SK-N-SH treated with all-trans-retinoic acid at 6 μM for 48 hours (cell line): ENCODE data around the gene DDX28.

ENCODE experiments used
- ATAC-seq: fragments of 200-7000 bp; cut with Tn5 transposase; 3 replicates; pipeline ENCODE4 v1.9.1; 2020; ENCODE audit warnings: mild to moderate bottlenecking, moderate library complexity
- ARNTL ChIP-seq: fragments of 450-650 bp; formaldehyde crosslinking; IDR thresholded peaks from 2 replicates; pipeline ENCODE4 v1.5.0; 2020; ENCODE audit warnings: low read depth, mild to moderate bottlenecking, moderate library complexity, borderline replicate concordance
- BACH2 ChIP-seq: fragments of 250-450 bp; sonication (Bioruptor Pico); IDR thresholded peaks from 2 replicates; pipeline ENCODE4 v1.9.0; 2021; ENCODE audit warnings: mild to moderate bottlenecking, borderline replicate concordance
- CSDC2 ChIP-seq: fragments of 250-450 bp; sonication (Bioruptor Pico); IDR thresholded peaks from 2 replicates; pipeline ENCODE4 v1.5.0; 2020; ENCODE audit warnings: mild to moderate bottlenecking, moderate library complexity
- ESRRG ChIP-seq: fragments of 250-450 bp; sonication (Bioruptor Pico); IDR thresholded peaks from 2 replicates; pipeline ENCODE4 v1.6.1; 2021; ENCODE audit warnings: mild to moderate bottlenecking
- GLIS3 ChIP-seq: fragments of 250-450 bp; sonication (Bioruptor Pico); IDR thresholded peaks from 2 replicates; pipeline ENCODE4 v1.5.0; 2020; ENCODE audit warnings: mild to moderate bottlenecking, moderate library complexity
- ISL1 ChIP-seq: fragments of 250-450 bp; sonication (Bioruptor Pico); IDR thresholded peaks from 2 replicates; pipeline ENCODE4 v2.1.2; 2022; ENCODE audit warnings: mild to moderate bottlenecking, moderate library complexity
- PATZ1 ChIP-seq: fragments of 250-450 bp; sonication (Bioruptor Pico); IDR thresholded peaks from 2 replicates; pipeline ENCODE4 v1.8.0; 2020; ENCODE audit warnings: mild to moderate bottlenecking, moderate library complexity, borderline replicate concordance
- POU6F1 ChIP-seq: fragments of 250-450 bp; sonication (Bioruptor Pico); IDR thresholded peaks from 2 replicates; pipeline ENCODE4 v1.8.0; 2021; ENCODE audit warnings: low read depth, mild to moderate bottlenecking, moderate library complexity, borderline replicate concordance
- RARB ChIP-seq: fragments of 250-450 bp; sonication (Bioruptor Pico); IDR thresholded peaks from 2 replicates; pipeline ENCODE4 v1.8.0; 2021; ENCODE audit warnings: mild to moderate bottlenecking, moderate library complexity
- SNAI2 ChIP-seq: fragments of 250-450 bp; sonication (Bioruptor Pico); IDR thresholded peaks from 2 replicates; pipeline ENCODE4 v1.5.0; 2020; ENCODE audit warnings: mild to moderate bottlenecking, moderate library complexity
- TCF4 ChIP-seq: fragments of 250-450 bp; sonication (Bioruptor Pico); IDR thresholded peaks from 2 replicates; pipeline ENCODE4 v1.8.0; 2021; ENCODE audit warnings: mild to moderate bottlenecking, moderate library complexity, borderline replicate concordance
- ZC3H10 ChIP-seq: fragments of 250-450 bp; sonication (Bioruptor Pico); IDR thresholded peaks from 2 replicates; pipeline ENCODE4 v1.5.1; 2021; ENCODE audit warnings: mild to moderate bottlenecking, moderate library complexity
- ZFP30 ChIP-seq: fragments of 450-650 bp; formaldehyde crosslinking; IDR thresholded peaks from 2 replicates; pipeline ENCODE4 v1.5.0; 2022; ENCODE audit warnings: mild to moderate bottlenecking, moderate library complexity
- ZNF565 ChIP-seq: fragments of 450-650 bp; formaldehyde crosslinking; conservative IDR thresholded peaks from 2 replicates; pipeline ENCODE4 v1.5.0; 2020; ENCODE audit warnings: low read depth, mild to moderate bottlenecking, moderate library complexity
- ZNF8 ChIP-seq: fragments of 450-650 bp; formaldehyde crosslinking; IDR thresholded peaks from 2 replicates; pipeline ENCODE4 v1.5.0; 2020; ENCODE audit warnings: mild to moderate bottlenecking, moderate library complexity
- TF ChIP-seq, protein P1 (sequence below): fragments of 250-450 bp; sonication (Bioruptor Pico); IDR thresholded peaks from 2 replicates; pipeline ENCODE4 v1.5.0; 2020; ENCODE audit warnings: mild to moderate bottlenecking, moderate library complexity
- TF ChIP-seq, protein P2 (sequence below): fragments of 250-450 bp; sonication (Bioruptor Pico); IDR thresholded peaks from 2 replicates; pipeline ENCODE4 v1.5.1; 2021; ENCODE audit warnings: mild to moderate bottlenecking, moderate library complexity
- TF ChIP-seq, protein P3 (sequence below): fragments of 250-450 bp; sonication (Bioruptor Pico); IDR thresholded peaks from 2 replicates; pipeline ENCODE4 v1.5.1; 2020; ENCODE audit warnings: low read depth, mild to moderate bottlenecking, moderate library complexity

DDX28 gene

GRCh38 chr16:68062910-68063393 is 39.9 kb upstream of the DDX28 start:
- ATAC-seq, result no peak
- TF ChIP-seq, protein P1, sequence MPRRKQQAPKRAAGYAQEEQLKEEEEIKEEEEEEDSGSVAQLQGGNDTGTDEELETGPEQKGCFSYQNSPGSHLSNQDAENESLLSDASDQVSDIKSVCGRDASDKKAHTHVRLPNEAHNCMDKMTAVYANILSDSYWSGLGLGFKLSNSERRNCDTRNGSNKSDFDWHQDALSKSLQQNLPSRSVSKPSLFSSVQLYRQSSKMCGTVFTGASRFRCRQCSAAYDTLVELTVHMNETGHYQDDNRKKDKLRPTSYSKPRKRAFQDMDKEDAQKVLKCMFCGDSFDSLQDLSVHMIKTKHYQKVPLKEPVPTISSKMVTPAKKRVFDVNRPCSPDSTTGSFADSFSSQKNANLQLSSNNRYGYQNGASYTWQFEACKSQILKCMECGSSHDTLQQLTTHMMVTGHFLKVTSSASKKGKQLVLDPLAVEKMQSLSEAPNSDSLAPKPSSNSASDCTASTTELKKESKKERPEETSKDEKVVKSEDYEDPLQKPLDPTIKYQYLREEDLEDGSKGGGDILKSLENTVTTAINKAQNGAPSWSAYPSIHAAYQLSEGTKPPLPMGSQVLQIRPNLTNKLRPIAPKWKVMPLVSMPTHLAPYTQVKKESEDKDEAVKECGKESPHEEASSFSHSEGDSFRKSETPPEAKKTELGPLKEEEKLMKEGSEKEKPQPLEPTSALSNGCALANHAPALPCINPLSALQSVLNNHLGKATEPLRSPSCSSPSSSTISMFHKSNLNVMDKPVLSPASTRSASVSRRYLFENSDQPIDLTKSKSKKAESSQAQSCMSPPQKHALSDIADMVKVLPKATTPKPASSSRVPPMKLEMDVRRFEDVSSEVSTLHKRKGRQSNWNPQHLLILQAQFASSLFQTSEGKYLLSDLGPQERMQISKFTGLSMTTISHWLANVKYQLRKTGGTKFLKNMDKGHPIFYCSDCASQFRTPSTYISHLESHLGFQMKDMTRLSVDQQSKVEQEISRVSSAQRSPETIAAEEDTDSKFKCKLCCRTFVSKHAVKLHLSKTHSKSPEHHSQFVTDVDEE (CRISPR knock-in tag), result no peak
- TF ChIP-seq PATZ1 (CRISPR knock-in tag), result no peak
- no peak for TF ChIP-seq ISL1 (CRISPR knock-in tag)
- TF ChIP-seq ZFP30 (CRISPR knock-in tag), result no peak
- TF ChIP-seq GLIS3, result no peak
- TF ChIP-seq, protein P2, sequence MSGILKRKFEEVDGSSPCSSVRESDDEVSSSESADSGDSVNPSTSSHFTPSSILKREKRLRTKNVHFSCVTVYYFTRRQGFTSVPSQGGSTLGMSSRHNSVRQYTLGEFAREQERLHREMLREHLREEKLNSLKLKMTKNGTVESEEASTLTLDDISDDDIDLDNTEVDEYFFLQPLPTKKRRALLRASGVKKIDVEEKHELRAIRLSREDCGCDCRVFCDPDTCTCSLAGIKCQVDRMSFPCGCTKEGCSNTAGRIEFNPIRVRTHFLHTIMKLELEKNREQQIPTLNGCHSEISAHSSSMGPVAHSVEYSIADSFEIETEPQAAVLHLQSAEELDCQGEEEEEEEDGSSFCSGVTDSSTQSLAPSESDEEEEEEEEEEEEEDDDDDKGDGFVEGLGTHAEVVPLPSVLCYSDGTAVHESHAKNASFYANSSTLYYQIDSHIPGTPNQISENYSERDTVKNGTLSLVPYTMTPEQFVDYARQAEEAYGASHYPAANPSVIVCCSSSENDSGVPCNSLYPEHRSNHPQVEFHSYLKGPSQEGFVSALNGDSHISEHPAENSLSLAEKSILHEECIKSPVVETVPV (CRISPR knock-in tag), result no peak
- TF ChIP-seq TCF4 (CRISPR knock-in tag), result no peak
- no peak for TF ChIP-seq ZNF8 (CRISPR knock-in tag)
- no peak for TF ChIP-seq POU6F1
- no peak for TF ChIP-seq RARB (CRISPR knock-in tag)
- no peak for TF ChIP-seq SNAI2 (CRISPR knock-in tag)
- TF ChIP-seq ZNF565 (CRISPR knock-in tag), result no peak
- TF ChIP-seq ESRRG, result no peak
- no peak for TF ChIP-seq ZC3H10
- no peak for TF ChIP-seq BACH2 (CRISPR knock-in tag)

- ATAC-seq, result no peak
- TF ChIP-seq ESRRG (no peak), CSDC2 (CRISPR knock-in tag) (no peak), ISL1 (CRISPR knock-in tag) (no peak), BACH2 (CRISPR knock-in tag) (no peak)
Observed at GRCh38 chr16:68061396-68061795, 38.4 kb upstream of the DDX28 start.

- no peak for ATAC-seq
- TF ChIP-seq GLIS3, result no peak
- no peak for TF ChIP-seq ZNF8 (CRISPR knock-in tag)
- no peak for TF ChIP-seq ISL1 (CRISPR knock-in tag)
- no peak for TF ChIP-seq TCF4 (CRISPR knock-in tag)
- TF ChIP-seq, protein P3, sequence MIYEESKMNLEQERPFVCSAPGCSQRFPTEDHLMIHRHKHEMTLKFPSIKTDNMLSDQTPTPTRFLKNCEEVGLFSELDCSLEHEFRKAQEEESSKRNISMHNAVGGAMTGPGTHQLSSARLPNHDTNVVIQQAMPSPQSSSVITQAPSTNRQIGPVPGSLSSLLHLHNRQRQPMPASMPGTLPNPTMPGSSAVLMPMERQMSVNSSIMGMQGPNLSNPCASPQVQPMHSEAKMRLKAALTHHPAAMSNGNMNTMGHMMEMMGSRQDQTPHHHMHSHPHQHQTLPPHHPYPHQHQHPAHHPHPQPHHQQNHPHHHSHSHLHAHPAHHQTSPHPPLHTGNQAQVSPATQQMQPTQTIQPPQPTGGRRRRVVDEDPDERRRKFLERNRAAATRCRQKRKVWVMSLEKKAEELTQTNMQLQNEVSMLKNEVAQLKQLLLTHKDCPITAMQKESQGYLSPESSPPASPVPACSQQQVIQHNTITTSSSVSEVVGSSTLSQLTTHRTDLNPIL, result no peak
- TF ChIP-seq PATZ1 (CRISPR knock-in tag), result no peak
- no peak for TF ChIP-seq BACH2 (CRISPR knock-in tag)
- TF ChIP-seq, protein P1 (CRISPR knock-in tag), result no peak
- no peak for TF ChIP-seq ARNTL (CRISPR knock-in tag)
Observed at GRCh38 chr16:68059804-68060203, 36.8 kb upstream of the DDX28 start.
